ENCODE results near the gene SELENOF.

DNA sequence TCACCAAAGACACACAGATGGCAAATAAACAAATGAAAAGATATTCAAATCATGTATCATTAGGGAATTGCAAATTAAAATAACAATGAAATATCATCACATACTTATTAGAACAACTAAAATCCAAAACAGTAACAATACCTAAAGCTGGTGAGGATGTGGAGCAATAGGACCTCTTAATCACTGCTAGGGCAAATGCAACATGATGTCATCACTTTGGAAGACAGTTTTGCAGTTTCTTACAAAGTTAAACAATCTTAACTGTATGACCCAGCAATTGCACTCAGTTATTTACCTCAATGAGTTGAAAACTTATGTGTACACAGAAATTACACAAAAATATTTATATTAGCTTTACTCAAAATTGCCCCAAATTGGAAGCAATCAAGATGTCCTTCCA is 47.3 kb downstream of the SELENOF start:
- no peak for TF ChIP-seq POLR2A (IDR thresholded peaks at IDR 0.05)
- TF ChIP-seq, protein P1, sequence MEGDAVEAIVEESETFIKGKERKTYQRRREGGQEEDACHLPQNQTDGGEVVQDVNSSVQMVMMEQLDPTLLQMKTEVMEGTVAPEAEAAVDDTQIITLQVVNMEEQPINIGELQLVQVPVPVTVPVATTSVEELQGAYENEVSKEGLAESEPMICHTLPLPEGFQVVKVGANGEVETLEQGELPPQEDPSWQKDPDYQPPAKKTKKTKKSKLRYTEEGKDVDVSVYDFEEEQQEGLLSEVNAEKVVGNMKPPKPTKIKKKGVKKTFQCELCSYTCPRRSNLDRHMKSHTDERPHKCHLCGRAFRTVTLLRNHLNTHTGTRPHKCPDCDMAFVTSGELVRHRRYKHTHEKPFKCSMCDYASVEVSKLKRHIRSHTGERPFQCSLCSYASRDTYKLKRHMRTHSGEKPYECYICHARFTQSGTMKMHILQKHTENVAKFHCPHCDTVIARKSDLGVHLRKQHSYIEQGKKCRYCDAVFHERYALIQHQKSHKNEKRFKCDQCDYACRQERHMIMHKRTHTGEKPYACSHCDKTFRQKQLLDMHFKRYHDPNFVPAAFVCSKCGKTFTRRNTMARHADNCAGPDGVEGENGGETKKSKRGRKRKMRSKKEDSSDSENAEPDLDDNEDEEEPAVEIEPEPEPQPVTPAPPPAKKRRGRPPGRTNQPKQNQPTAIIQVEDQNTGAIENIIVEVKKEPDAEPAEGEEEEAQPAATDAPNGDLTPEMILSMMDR (IDR thresholded peaks at IDR 0.05) = no peak

All from esophagus squamous epithelium (tissue), 4 donors.